Activated CD8-positive, alpha-beta T cell treated with anti-CD3 and anti-CD28 coated beads for 36 hours (primary cell): ENCODE results near the gene BCAS1. TPM values are rescaled to one million over a fixed set of nuclear protein-coding genes. Genes with fewer than 3 reads are reported as not detected.
"Not testable (repeated sequence)": the region's sequence is repeated elsewhere in the genome, so short reads cannot be mapped to it uniquely, and the experiment has no call there.

Source experiments
- ATAC-seq: fragments of 200-7000 bp; cut with Tn5 transposase; one replicate; pipeline ENCODE4 v1.10.0; 2021; ENCODE audit warnings: mild to moderate bottlenecking, moderate library complexity
- CTCF ChIA-PET: fragments of 350-600 bp; sonication (Branson Sonifier 250); formaldehyde crosslinking; loops from one replicate; lab custom pipeline; 2021; ENCODE audit warnings: antibody characterized with exemption; lab: Charles Lee
- POLR2A ChIA-PET: fragments of 350-600 bp; sonication (Branson Sonifier 250); formaldehyde crosslinking; loops from one replicate; lab custom pipeline; 2021; ENCODE audit warnings: antibody characterized with exemption; lab: Charles Lee
- DNase-seq: peaks from one replicate; pipeline ENCODE4 v3.0.0-alpha.2; 2020
- H3K27ac Mint-ChIP-seq: one replicate; pipeline ENCODE4 v1.8.0; 2021; ENCODE audit warnings: mild to moderate bottlenecking, mixed read lengths
- H3K27me3 Mint-ChIP-seq: one replicate; pipeline ENCODE4 v1.8.0; 2021; ENCODE audit warnings: mixed read lengths
- H3K36me3 Mint-ChIP-seq: one replicate; pipeline ENCODE4 v1.8.0; 2021; ENCODE audit warnings: low read depth, mixed read lengths
- H3K4me1 Mint-ChIP-seq: one replicate; pipeline ENCODE4 v1.8.0; 2021; ENCODE audit warnings: low read depth, mixed read lengths
- H3K4me3 Mint-ChIP-seq: one replicate; pipeline ENCODE4 v1.8.0; 2021; ENCODE audit warnings: mild to moderate bottlenecking, moderate library complexity, mixed read lengths
- H3K9me3 Mint-ChIP-seq: one replicate; pipeline ENCODE4 v1.8.0; 2021; ENCODE audit warnings: mixed read lengths
- intact Hi-C: fragments of 100-400 bp; cut with micrococcal nuclease; formaldehyde crosslinking; loops from one replicate; pipeline ENCODE4 v1.10.0; 2022
- total RNA-seq, 2 experiments: library from RNA; stranded (reverse); gene quantifications; one replicate each; pipeline ENCODE4 v1.2.3, GENCODE V29; 2021
- TF ChIP-seq, protein P1 (sequence below): fragments of 200-600 bp; IDR thresholded peaks from one replicate; pipeline ENCODE4 v1.8.0; 2022; ENCODE audit warnings: antibody characterized with exemption, mild to moderate bottlenecking

BCAS1 gene
- total RNA-seq, 2 experiments from 2014 or later: 0.09 TPM; not detected in 1

DNA sequence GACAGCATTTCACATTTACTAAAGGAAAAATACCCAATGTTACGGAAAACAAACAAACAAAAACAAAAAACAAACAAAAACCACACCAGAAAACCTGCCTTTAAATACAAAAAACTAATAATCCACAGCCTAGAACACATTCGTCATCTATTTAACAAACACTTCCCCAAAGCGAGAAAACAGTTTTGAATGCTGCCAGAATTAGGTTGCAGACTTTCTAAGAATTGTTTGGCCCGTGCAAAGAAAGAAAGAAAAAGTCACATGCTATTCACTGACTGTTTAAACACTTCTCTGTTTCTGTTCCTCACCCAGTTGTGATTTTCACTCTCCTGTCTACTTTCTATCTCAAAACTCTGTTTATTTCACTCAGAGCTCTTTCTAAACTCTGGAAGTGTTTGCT is 52.5 kb downstream of the BCAS1 start:
- ChIA-PET POLR2A (no interaction called here), CTCF (interaction anchor here (0.6 kb wide), 1 partner anchor 28 kb away, joined by 3 read pairs; no protein-coding TSS in a partner anchor)
- TF ChIP-seq, protein P1, sequence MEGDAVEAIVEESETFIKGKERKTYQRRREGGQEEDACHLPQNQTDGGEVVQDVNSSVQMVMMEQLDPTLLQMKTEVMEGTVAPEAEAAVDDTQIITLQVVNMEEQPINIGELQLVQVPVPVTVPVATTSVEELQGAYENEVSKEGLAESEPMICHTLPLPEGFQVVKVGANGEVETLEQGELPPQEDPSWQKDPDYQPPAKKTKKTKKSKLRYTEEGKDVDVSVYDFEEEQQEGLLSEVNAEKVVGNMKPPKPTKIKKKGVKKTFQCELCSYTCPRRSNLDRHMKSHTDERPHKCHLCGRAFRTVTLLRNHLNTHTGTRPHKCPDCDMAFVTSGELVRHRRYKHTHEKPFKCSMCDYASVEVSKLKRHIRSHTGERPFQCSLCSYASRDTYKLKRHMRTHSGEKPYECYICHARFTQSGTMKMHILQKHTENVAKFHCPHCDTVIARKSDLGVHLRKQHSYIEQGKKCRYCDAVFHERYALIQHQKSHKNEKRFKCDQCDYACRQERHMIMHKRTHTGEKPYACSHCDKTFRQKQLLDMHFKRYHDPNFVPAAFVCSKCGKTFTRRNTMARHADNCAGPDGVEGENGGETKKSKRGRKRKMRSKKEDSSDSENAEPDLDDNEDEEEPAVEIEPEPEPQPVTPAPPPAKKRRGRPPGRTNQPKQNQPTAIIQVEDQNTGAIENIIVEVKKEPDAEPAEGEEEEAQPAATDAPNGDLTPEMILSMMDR: no peak
- Mint-ChIP-seq H3K9me3 (no peaks in the 10 kb centered on the region), H3K4me3 (no peak overlapping the region), H3K27ac (no peak overlapping the region), H3K27me3 (peaks cover 3% of the 10 kb centered on the region), H3K4me1 (peaks cover 2% of the 10 kb centered on the region), H3K36me3 (no peaks in the 10 kb centered on the region)
- intact Hi-C loops: no loop called here
- no peak for ATAC-seq
- no peak for DNase-seq

GRCh38 chr20:54015496-54015895 is 54.9 kb downstream of the BCAS1 start:
- ATAC-seq: no peak
- TF ChIP-seq, protein P1: no peak
- no peak for DNase-seq
- ChIA-PET POLR2A (no interaction called here), CTCF (interaction anchor here (1.3 kb wide), 1 partner anchor 632 kb away, joined by 3 read pairs; no protein-coding TSS in a partner anchor)
- Mint-ChIP-seq H3K27me3 (peaks cover 1% of the 10 kb centered on the region), H3K36me3 (no peaks in the 10 kb centered on the region), H3K4me3 (no peak overlapping the region), H3K9me3 (no peaks in the 10 kb centered on the region), H3K27ac (no peak overlapping the region), H3K4me1 (peaks cover 2% of the 10 kb centered on the region)
- intact Hi-C loops: no loop called here

DNA sequence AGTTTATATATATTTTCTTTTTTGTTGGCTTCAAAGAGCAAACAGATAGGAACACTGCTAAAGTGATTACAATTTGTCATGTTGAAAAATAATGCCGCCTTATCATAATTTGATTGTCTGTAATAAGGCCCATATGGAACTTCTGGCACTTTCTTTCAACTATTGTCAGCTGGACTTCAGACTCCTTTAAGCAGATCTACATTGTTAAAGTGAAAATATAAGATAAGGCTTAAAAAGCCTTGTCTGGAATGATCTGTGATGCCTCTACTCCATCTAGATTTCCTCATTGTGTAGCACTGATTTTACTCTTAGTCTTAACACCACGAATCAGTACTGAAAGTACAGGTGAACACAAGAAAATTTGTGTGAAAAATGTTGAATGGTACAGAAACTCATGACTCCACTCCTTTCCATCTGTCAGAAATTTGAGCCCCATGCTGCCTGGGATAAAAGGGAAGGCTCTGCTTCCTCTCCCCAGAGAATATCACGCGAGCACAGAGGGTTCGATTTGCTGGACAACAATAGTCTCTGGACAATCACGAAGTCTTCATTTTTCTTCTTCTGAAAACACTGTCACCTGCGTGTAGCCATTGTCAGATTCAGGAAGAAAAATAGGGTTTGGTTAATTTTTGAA is 56.0 kb downstream of the BCAS1 start:
- Mint-ChIP-seq H3K27me3 (no peaks in the 10 kb centered on the region), H3K36me3 (no peaks in the 10 kb centered on the region)
- CTCF ChIA-PET: no interaction called here

GRCh38 chr20:54013471-54013870 is 56.9 kb downstream of the BCAS1 start:
- Mint-ChIP-seq H3K36me3 (no peaks in the 10 kb centered on the region), H3K4me3 (no peak overlapping the region), H3K9me3 (no peaks in the 10 kb centered on the region), H3K4me1 (peaks cover 2% of the 10 kb centered on the region), H3K27ac (no peak overlapping the region), H3K27me3 (peaks cover 2% of the 10 kb centered on the region)
- TF ChIP-seq, protein P1: no peak
- DNase-seq (no peak), ATAC-seq (no peak)
- POLR2A ChIA-PET: no interaction called here
- CTCF ChIA-PET: interaction anchor here (1.0 kb wide), 1 partner anchor 48 kb away, joined by 3 read pairs; no protein-coding TSS in a partner anchor
- intact Hi-C loops: no loop called here

More for the DNA sequence above, 56.0 kb downstream of the BCAS1 start:
- Mint-ChIP-seq H3K4me1 (peaks cover 2% of the 10 kb centered on the region), H3K27ac (no peak overlapping the region), H3K4me3 (no peak overlapping the region), H3K9me3 (no peaks in the 10 kb centered on the region)
- ATAC-seq (no peak), DNase-seq (no peak)
- POLR2A ChIA-PET: no interaction called here
- TF ChIP-seq, protein P1: no peak
- intact Hi-C loops: no loop called here

- ChIA-PET POLR2A (no interaction called here), CTCF (interaction anchor here (0.8 to 1.0 kb wide), 2 partner anchors 51 to 69 kb away, joined by 3 read pairs; no protein-coding TSS in a partner anchor)
- peaks cover 3% of the 10 kb centered on the region for H3K27me3 Mint-ChIP-seq
- no peaks in the 10 kb centered on the region for H3K36me3 Mint-ChIP-seq
- TF ChIP-seq, protein P1: no peak
- no peak overlapping the region for H3K27ac Mint-ChIP-seq
- ATAC-seq (no peak), DNase-seq (no peak)
- H3K4me1 Mint-ChIP-seq: no peaks in the 10 kb centered on the region
- H3K9me3 Mint-ChIP-seq: no peaks in the 10 kb centered on the region
- H3K4me3 Mint-ChIP-seq: no peak overlapping the region
- intact Hi-C loops: no loop called here
Measured at GRCh38 chr20:54011346-54011745, 59.0 kb downstream of the BCAS1 start.

DNA sequence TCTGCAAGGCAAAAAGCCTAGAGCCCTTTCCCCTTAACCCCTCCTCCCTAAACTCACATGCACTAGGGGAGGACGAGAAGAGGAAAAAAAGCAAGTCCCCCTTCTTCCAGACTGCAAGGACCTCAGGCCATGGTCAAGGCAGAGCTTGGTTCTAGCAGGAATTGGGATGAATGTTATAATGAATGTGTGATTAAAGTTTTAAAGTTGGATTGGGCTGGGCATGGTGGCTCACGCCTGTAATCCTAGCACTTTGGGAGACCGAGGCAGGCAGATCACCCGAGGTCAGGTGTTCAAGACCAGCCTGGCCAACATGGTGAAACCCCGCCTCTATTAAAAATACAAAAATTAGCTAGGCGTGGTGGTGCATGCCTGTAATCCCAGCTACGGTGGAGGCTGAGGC is 64.2 kb downstream of the BCAS1 start:
- H3K27ac Mint-ChIP-seq, H3K4me1 Mint-ChIP-seq, CTCF ChIA-PET, intact Hi-C loops, H3K9me3 Mint-ChIP-seq, POLR2A ChIA-PET, DNase-seq, H3K27me3 Mint-ChIP-seq, ATAC-seq, H3K36me3 Mint-ChIP-seq, H3K4me3 Mint-ChIP-seq: not testable (repeated sequence)
